GM19463 (cell line): ENCODE results near the gene AKAP1.

Source experiments
- ATAC-seq: cut with Tn5 transposase; IDR thresholded peaks from one replicate; pipeline ENCODE4 v1.9.1; 2021; ENCODE audit warnings: mild to moderate bottlenecking, moderate library complexity; ENCODE audit not compliant: unreplicated experiment

AKAP1 gene

DNA sequence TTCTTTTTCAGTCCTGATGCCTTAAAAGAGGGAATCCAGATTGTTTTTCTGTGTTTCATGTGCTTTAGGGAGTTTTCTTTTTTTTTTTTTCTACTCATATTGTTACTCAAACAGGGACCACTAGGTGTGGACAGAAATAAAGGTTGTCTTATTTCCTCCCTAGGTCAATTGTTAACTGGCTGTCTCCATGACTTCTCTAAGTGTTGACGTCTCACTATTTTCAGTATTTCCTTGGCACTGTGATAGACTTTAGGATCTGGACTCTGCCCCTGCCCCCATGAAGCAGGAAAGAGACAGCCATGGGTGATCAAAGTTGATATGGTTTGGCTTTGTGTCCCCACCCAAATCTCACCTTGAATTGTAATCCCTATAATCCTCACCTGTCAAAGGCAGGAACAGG is 73.7 kb downstream of the AKAP1 start:
- no peak for ATAC-seq

DNA sequence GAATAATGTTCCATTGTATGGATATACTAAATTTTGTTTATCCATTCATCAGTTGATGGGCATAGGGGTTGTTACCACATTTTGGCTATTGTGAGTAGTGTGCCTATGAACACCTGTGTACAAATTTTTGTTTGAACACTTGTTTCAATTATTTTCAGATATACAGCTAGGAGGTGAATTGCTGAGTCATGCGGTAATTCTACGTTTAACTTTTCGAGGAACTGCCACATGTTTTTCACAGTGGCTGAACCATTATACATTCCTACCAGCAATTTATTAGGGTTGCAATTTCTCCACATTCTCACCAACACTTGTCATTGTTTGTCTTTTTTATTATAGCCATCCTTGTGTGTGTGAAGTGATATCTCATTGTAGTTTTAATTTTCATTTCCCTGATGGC is 75.6 kb downstream of the AKAP1 start:
- no peak for ATAC-seq

DNA sequence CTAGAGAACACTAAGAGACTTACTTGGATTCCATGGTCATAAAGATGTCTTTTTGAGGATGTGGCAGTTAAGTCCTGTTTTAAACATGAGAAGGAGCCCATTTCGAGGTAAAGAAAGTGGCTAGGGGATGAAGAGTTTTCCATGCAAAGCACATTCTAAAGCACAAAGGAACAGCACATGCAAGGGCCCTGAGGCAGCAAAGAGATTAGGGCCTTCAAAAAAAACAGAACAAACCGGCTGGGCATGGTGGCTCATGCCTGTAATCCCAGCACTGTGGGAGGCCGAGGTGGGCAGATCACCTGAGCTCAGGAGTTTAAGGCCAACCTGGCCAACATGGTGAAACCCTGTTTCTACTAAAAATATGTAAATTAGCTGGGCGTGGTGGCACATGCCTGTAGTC is 79.8 kb downstream of the AKAP1 start:
- ATAC-seq = no peak

DNA sequence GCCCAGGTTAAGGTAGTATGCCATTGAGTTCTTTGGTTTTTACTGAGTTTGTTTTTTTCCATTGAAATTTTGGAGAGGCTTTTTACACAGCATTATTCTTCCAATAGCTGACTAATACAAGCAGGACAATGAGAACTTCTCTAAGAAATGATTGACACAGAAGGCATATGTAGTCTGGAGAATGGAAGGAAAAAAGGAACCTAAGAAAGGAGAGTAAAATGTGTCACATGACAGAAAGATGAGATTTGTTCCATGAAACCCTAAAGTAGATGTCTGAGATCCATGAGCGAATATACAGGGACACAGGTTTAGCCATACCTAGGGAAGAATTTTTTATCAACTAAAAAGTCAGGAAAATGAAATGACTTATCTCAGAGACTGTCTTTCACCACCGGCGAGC is 80.7 kb downstream of the AKAP1 start:
- ATAC-seq = no peak

DNA sequence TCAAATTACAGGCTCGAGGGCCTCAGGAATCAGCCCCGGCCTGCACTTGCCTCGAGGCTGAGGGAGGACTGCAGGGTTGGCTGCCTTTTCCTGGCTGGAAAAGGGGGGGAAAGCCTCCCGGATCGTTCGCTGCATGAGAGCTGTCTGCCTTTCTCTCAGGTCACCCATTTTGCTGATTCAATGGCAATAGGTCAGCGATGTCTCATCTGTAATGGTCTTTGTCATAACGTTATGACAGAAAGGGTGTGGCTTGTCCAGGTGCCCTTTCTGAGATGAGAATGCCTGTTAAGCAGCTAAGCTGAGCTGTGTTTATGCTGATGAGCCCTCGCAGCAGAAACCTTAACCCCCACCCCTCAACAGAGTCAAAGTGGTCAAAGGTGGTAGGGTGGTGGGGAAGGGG is 81.8 kb downstream of the AKAP1 start:
- no peak for ATAC-seq

DNA sequence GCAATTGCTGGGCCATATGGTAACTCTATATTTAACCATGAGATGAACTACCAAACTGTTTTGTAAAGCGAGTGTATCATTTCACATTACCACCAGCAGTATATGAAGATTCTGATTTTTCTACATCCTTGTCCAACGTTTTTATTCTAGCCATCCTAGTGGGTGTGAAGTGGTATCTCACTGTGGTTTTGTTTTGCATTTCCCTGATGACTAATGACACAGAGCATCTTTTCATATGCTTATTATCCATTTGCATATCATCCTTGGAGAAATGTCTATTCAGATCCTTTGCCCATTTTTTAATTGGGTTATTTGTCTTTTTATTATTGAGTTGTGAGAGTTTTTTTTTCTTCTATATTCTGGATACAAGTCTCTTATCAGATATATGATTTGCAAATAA is 83.6 kb downstream of the AKAP1 start:
- no peak for ATAC-seq

DNA sequence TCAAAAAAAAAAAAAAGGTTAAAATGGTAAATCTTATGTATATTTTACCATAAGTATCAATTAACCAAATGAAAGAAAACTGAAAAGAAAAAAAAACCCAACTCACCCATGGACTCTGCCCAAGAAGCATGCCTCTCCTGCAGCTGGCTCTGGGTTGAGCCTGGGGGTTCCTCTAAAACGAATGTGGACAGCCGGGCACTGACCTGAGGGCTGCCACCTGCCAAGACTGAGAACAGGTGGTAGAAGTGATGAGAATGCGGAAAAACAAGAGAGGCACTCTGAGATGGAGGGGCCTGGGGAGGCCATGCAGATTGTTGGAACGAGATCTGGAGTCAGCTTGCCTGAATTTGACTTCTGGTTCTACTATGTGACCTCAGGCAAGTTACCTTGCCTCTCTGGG is 85.8 kb downstream of the AKAP1 start:
- no peak for ATAC-seq
